Psoas muscle (tissue), 8 donors: ENCODE measurements around the gene GAA. TPM values are rescaled to one million over a fixed set of nuclear protein-coding genes. Genes with fewer than 3 reads are reported as not detected.
"Not testable (repeated sequence)": the region's sequence is repeated elsewhere in the genome, so short reads cannot be mapped to it uniquely, and the experiment has no call there.

Source experiments
- ATAC-seq, 4 donors: fragments of 200-7000 bp; cut with Tn5 transposase; one replicate each; pipeline ENCODE4 v1.9.1; 2020; ENCODE audit warnings: moderate library complexity in 3 of 4, mild to moderate bottlenecking in 2 of 4
- DNase-seq, 2 donors: peaks; one replicate each; pipeline ENCODE4 v3.0.0-alpha.2; 2020
- H3K27ac ChIP-seq: fragments of 200-600 bp; one replicate; pipeline ENCODE4 v1.8.0; 2022
- H3K27me3 ChIP-seq, 3 donors: fragments of 200-600 bp in 1 of 3; one replicate each; pipeline versions ENCODE4 v1.6.1 to v1.8.0; 2013 to 2022; ENCODE audit warnings: low read length in 2 of 3, mild to moderate bottlenecking in 2 of 3, moderate library complexity in 1 of 3; ENCODE audit not compliant: insufficient read depth in 3 of 3
- H3K36me3 ChIP-seq, 2 donors: fragments of 200-600 bp in 1 of 2; one replicate each; pipeline versions ENCODE4 v1.6.1 to v1.8.0; 2013 to 2022; ENCODE audit warnings: low read depth in 1 of 2, mild to moderate bottlenecking in 1 of 2, moderate library complexity in 1 of 2; ENCODE audit not compliant: insufficient read depth in 1 of 2
- H3K4me1 ChIP-seq: fragments of 200-600 bp; one replicate; pipeline ENCODE4 v1.8.0; 2022
- H3K4me3 ChIP-seq: fragments of 200-600 bp; one replicate; pipeline ENCODE4 v1.8.0; 2022; ENCODE audit warnings: mild to moderate bottlenecking
- H3K9me3 ChIP-seq: fragments of 200-600 bp; one replicate; pipeline ENCODE4 v1.8.0; 2022
- CTCF ChIP-seq: fragments of 200-600 bp; IDR thresholded peaks from one replicate; pipeline ENCODE4 v1.8.0; 2022; ENCODE audit warnings: antibody characterized with exemption
- WGBS, 3 donors: extraction: QIAGEN DNeasy Blood & Tissue Kit; methylation state at CpG; one replicate each; pipeline versions ENCODE4 v1.1.6 to v1.1.7; 2013; 5-methylcytosine and 5-hydroxymethylcytosine counted together
- intact Hi-C, 2 donors: fragments of 100-400 bp; cut with DNase I; formaldehyde crosslinking; loops; one replicate each; pipeline versions ENCODE4 v1.11.0 to v1.14.2; 2022
- polyA plus RNA-seq, 3 donors: library from polyadenylated mRNA; stranded (reverse); fragments of 200-250 nt; gene quantifications; one replicate each; pipeline ENCODE4 v1.2.3, GENCODE V29; 2013
- total RNA-seq, 4 donors: library from RNA; stranded (reverse); fragmentation: NEBNext Ultra II Directional in 2 of 4; extraction: Animal tissue kit (Norgen Biotek cat#: 25700) in 2 of 4; gene quantifications; one replicate each; pipeline versions ENCODE4 v1.2.1 to v1.2.4, GENCODE V29; 2021 to 2023
- donor health status: healthy with polysubstance abuse.
- donor health status: DM: no; HTN: no; CAD: no; lungs with moderate emphysema.
- donor health status: Bipolar disorder and iron deficiency.
- donor health status: healthy.
- donor health status: DM: yes; HTN: yes; CAD: no.
- donor health status: DM: no; HTN: no; CAD: no.
- donor health status: DM: no; HTN: no; CAD: no.
- donor health status: DM: yes; HTN: yes; CAD: no.

Gene GAA
- total and polyA plus RNA-seq, 7 donors = 19.6 to 42.4 (median 27.3) TPM

GRCh38 chr17:80151333-80151732, 50.0 kb downstream of the GAA start:
- DNase-seq (no peak), ATAC-seq (no peak)
- H3K27ac ChIP-seq = no peak overlapping the region
- H3K9me3 ChIP-seq = no peaks in the 10 kb centered on the region
- peaks cover 6% of the 10 kb centered on the region for H3K4me1 ChIP-seq
- no peaks in the 10 kb centered on the region for H3K27me3 ChIP-seq
- 72 to 85% (median 73%) methylated on average over 5 of the region's 5 CpGs for WGBS, 3 donors
- intact Hi-C loops = loop anchor here in 1 of 2 donors (5.0 kb wide), 1 partner anchor 111 kb away; the partner anchor contains the start of gene RNF213
- peaks cover 0 to 4% of the 10 kb centered on the region in 2 donors for H3K36me3 ChIP-seq
- no peak overlapping the region for H3K4me3 ChIP-seq
- no peak for TF ChIP-seq CTCF

- ATAC-seq (no peak), DNase-seq (no peak)
- Histone ChIP-seq H3K27ac (no peak overlapping the region), H3K4me1 (peaks cover 6% of the 10 kb centered on the region), H3K4me3 (no peak overlapping the region), H3K9me3 (no peaks in the 10 kb centered on the region), H3K27me3 (no peaks in the 10 kb centered on the region), H3K36me3 (peaks cover 0 to 4% of the 10 kb centered on the region in 2 donors)
- WGBS, 3 donors = 49 to 56% (median 54%) methylated on average over 11 of the region's 11 CpGs
- no peak for TF ChIP-seq CTCF
- intact Hi-C loops = loop anchor here in 1 of 2 donors (5.0 kb wide), 1 partner anchor 110 kb away; the partner anchor contains the start of gene RNF213
Measured at GRCh38 chr17:80152081-80152702, 50.8 kb downstream of the GAA start.

- H3K27ac ChIP-seq = no peak overlapping the region
- WGBS, 3 donors = 67 to 76% (median 72%) methylated on average over 3 of the region's 3 CpGs
- no peak for ATAC-seq
- no peaks in the 10 kb centered on the region for H3K27me3 ChIP-seq
- peaks cover 0 to 4% of the 10 kb centered on the region in 2 donors for H3K36me3 ChIP-seq
- no peak for DNase-seq
- no peaks in the 10 kb centered on the region for H3K9me3 ChIP-seq
- TF ChIP-seq CTCF = no peak
- H3K4me1 ChIP-seq = peaks cover 3% of the 10 kb centered on the region
- H3K4me3 ChIP-seq = no peak overlapping the region
- intact Hi-C loops = loop anchor here in 1 of 2 donors (5.0 kb wide), 1 partner anchor 109 kb away; the partner anchor contains the start of gene RNF213
Measured at GRCh38 chr17:80153004-80153403, 51.6 kb downstream of the GAA start.

DNA sequence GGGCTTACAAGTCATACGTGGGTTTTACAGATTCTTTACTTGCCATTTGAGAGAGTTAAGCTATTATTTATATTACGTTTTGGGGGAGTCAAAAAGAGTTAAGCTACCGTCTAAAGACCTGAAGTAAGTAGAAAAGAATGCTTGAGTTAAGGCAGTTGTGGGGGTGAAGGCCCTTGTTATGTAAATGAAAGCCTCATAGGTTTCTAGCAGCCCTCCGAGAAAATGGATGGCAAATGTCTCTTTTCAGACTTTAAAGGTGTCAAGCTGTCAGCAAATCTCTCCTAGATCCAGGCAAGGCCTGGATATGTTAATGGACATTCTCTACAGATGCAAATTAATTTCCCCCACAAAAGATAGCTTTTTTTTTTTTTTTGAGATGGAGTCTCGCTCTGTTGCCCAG, 52.8 kb downstream of the GAA start:
- no peak for TF ChIP-seq CTCF
- Histone ChIP-seq H3K4me3 (no peak overlapping the region), H3K27me3 (no peaks in the 10 kb centered on the region), H3K36me3 (peaks cover 0 to 4% of the 10 kb centered on the region in 2 donors), H3K27ac (no peak overlapping the region), H3K9me3 (no peaks in the 10 kb centered on the region), H3K4me1 (no peaks in the 10 kb centered on the region)
- DNase-seq (no peak), ATAC-seq (no peak)
- WGBS, 3 donors = 75 to 79% (median 76%) methylated on average over 4 to 5 of the region's 5 CpGs
- intact Hi-C loops = loop anchor here (2.0 to 5.0 kb wide), 2 partner anchors 95 to 108 kb away; partner anchors contain the start of gene RNF213 (in 1 of the 2)

- not testable (repeated sequence) for H3K4me1 ChIP-seq, DNase-seq, ATAC-seq, H3K9me3 ChIP-seq, H3K4me3 ChIP-seq, H3K27ac ChIP-seq, H3K36me3 ChIP-seq, H3K27me3 ChIP-seq
- 30 to 48% (median 37%) methylated on average over 2 of the region's 2 CpGs for WGBS, 3 donors
- intact Hi-C loops = loop anchor here in 1 of 2 donors (2.0 kb wide), 1 partner anchor 93 kb away; no protein-coding TSS in a partner anchor
Measured at GRCh38 chr17:80155600-80155999, 54.2 kb downstream of the GAA start.
